ENCODE data around the gene COLEC12.

COLEC12 gene

GRCh38 chr18:362311-363290 lies 137.9 kb downstream of the COLEC12 start:
- Histone ChIP-seq H3K4me3 (ENCODE audit: low read length) (peak overlapping the region; percentile 46), H3K9me3 (ENCODE audit: control insufficient read depth, low read length) (no peaks in the 10 kb centered on the region), H3K4me1 (ENCODE audit: control insufficient read depth, insufficient read depth, low read length) (peaks cover 39% of the 10 kb centered on the region), H3K36me3 (ENCODE audit: control insufficient read depth, insufficient read depth, low read length, severe bottlenecking) (no peaks in the 10 kb centered on the region), H3K9ac (ENCODE audit: low read length) (peak overlapping the region; percentile 46), H3K27me3 (replicated peaks; ENCODE audit: control insufficient read depth, insufficient read depth, low read length) (no peaks in the 10 kb centered on the region)
- peak; percentile 36 for DNase-seq (ENCODE audit: low read depth)

- no peaks in the 10 kb centered on the region for H3K27me3 ChIP-seq (replicated peaks; ENCODE audit: control insufficient read depth, insufficient read depth, low read length)
- H3K9me3 ChIP-seq (ENCODE audit: control insufficient read depth, low read length), result no peaks in the 10 kb centered on the region
- peaks cover 39% of the 10 kb centered on the region for H3K4me1 ChIP-seq (ENCODE audit: control insufficient read depth, insufficient read depth, low read length)
- no peak overlapping the region for H3K9ac ChIP-seq (ENCODE audit: low read length)
- peak; percentile 94 for DNase-seq (ENCODE audit: low read depth)
- H3K36me3 ChIP-seq (ENCODE audit: control insufficient read depth, insufficient read depth, low read length, severe bottlenecking), result no peaks in the 10 kb centered on the region
- H3K4me3 ChIP-seq (ENCODE audit: low read length), result no peak overlapping the region
Measured at GRCh38 chr18:361941-362310, 138.6 kb downstream of the COLEC12 start.

GRCh38 chr18:361100-361732 lies 139.3 kb downstream of the COLEC12 start:
- Histone ChIP-seq H3K4me3 (ENCODE audit: low read length) (no peak overlapping the region), H3K9me3 (ENCODE audit: control insufficient read depth, low read length) (no peaks in the 10 kb centered on the region), H3K9ac (ENCODE audit: low read length) (no peak overlapping the region), H3K4me1 (ENCODE audit: control insufficient read depth, insufficient read depth, low read length) (peaks cover 39% of the 10 kb centered on the region), H3K27me3 (replicated peaks; ENCODE audit: control insufficient read depth, insufficient read depth, low read length) (no peaks in the 10 kb centered on the region), H3K36me3 (ENCODE audit: control insufficient read depth, insufficient read depth, low read length, severe bottlenecking) (no peaks in the 10 kb centered on the region)
- DNase-seq (ENCODE audit: low read depth), result no peak

- H3K4me1 ChIP-seq (ENCODE audit: control insufficient read depth, insufficient read depth, low read length), result peaks cover 39% of the 10 kb centered on the region
- no peaks in the 10 kb centered on the region for H3K27me3 ChIP-seq (replicated peaks; ENCODE audit: control insufficient read depth, insufficient read depth, low read length)
- no peaks in the 10 kb centered on the region for H3K9me3 ChIP-seq (ENCODE audit: control insufficient read depth, low read length)
- no peak overlapping the region for H3K9ac ChIP-seq (ENCODE audit: low read length)
- H3K4me3 ChIP-seq (ENCODE audit: low read length), result no peak overlapping the region
- no peaks in the 10 kb centered on the region for H3K36me3 ChIP-seq (ENCODE audit: control insufficient read depth, insufficient read depth, low read length, severe bottlenecking)
- DNase-seq (ENCODE audit: low read depth), result no peak
Measured at GRCh38 chr18:360676-361075, 139.8 kb downstream of the COLEC12 start.

- no peak overlapping the region for H3K4me3 ChIP-seq (ENCODE audit: low read length)
- H3K27me3 ChIP-seq (replicated peaks; ENCODE audit: control insufficient read depth, insufficient read depth, low read length), result no peaks in the 10 kb centered on the region
- H3K36me3 ChIP-seq (ENCODE audit: control insufficient read depth, insufficient read depth, low read length, severe bottlenecking), result no peaks in the 10 kb centered on the region
- no peak overlapping the region for H3K9ac ChIP-seq (ENCODE audit: low read length)
- no peak for DNase-seq (ENCODE audit: low read depth)
- peaks cover 18% of the 10 kb centered on the region for H3K4me1 ChIP-seq (ENCODE audit: control insufficient read depth, insufficient read depth, low read length)
- no peaks in the 10 kb centered on the region for H3K9me3 ChIP-seq (ENCODE audit: control insufficient read depth, low read length)
Measured at GRCh38 chr18:356778-357177, 143.7 kb downstream of the COLEC12 start.

GRCh38 chr18:355678-356077 lies 144.8 kb downstream of the COLEC12 start:
- no peaks in the 10 kb centered on the region for H3K36me3 ChIP-seq (ENCODE audit: control insufficient read depth, insufficient read depth, low read length, severe bottlenecking)
- no peak for DNase-seq (ENCODE audit: low read depth)
- peaks cover 15% of the 10 kb centered on the region for H3K4me1 ChIP-seq (ENCODE audit: control insufficient read depth, insufficient read depth, low read length)
- H3K9me3 ChIP-seq (ENCODE audit: control insufficient read depth, low read length), result no peaks in the 10 kb centered on the region
- no peaks in the 10 kb centered on the region for H3K27me3 ChIP-seq (replicated peaks; ENCODE audit: control insufficient read depth, insufficient read depth, low read length)
- no peak overlapping the region for H3K4me3 ChIP-seq (ENCODE audit: low read length)
- no peak overlapping the region for H3K9ac ChIP-seq (ENCODE audit: low read length)

- Histone ChIP-seq H3K4me1 (ENCODE audit: control insufficient read depth, insufficient read depth, low read length) (peaks cover 15% of the 10 kb centered on the region), H3K4me3 (ENCODE audit: low read length) (peak overlapping the region; percentile 22), H3K36me3 (ENCODE audit: control insufficient read depth, insufficient read depth, low read length, severe bottlenecking) (no peaks in the 10 kb centered on the region), H3K9ac (ENCODE audit: low read length) (no peak overlapping the region), H3K27me3 (replicated peaks; ENCODE audit: control insufficient read depth, insufficient read depth, low read length) (no peaks in the 10 kb centered on the region), H3K9me3 (ENCODE audit: control insufficient read depth, low read length) (no peaks in the 10 kb centered on the region)
- DNase-seq (ENCODE audit: low read depth), result peak; percentile 54
Measured at GRCh38 chr18:354471-354870, 146.0 kb downstream of the COLEC12 start.

- Histone ChIP-seq H3K27me3 (replicated peaks; ENCODE audit: control insufficient read depth, insufficient read depth, low read length) (no peaks in the 10 kb centered on the region), H3K36me3 (ENCODE audit: control insufficient read depth, insufficient read depth, low read length, severe bottlenecking) (no peaks in the 10 kb centered on the region), H3K4me1 (ENCODE audit: control insufficient read depth, insufficient read depth, low read length) (peaks cover 15% of the 10 kb centered on the region), H3K4me3 (ENCODE audit: low read length) (peak overlapping the region; percentile 22), H3K9me3 (ENCODE audit: control insufficient read depth, low read length) (no peaks in the 10 kb centered on the region), H3K9ac (ENCODE audit: low read length) (no peak overlapping the region)
- DNase-seq (ENCODE audit: low read depth), result no peak
Measured at GRCh38 chr18:354003-354402, 146.5 kb downstream of the COLEC12 start.

GRCh38 chr18:352438-352837 lies 148.1 kb downstream of the COLEC12 start:
- Histone ChIP-seq H3K4me3 (ENCODE audit: low read length) (no peak overlapping the region), H3K9me3 (ENCODE audit: control insufficient read depth, low read length) (no peaks in the 10 kb centered on the region), H3K36me3 (ENCODE audit: control insufficient read depth, insufficient read depth, low read length, severe bottlenecking) (no peaks in the 10 kb centered on the region), H3K27me3 (replicated peaks; ENCODE audit: control insufficient read depth, insufficient read depth, low read length) (no peaks in the 10 kb centered on the region), H3K9ac (ENCODE audit: low read length) (no peak overlapping the region), H3K4me1 (ENCODE audit: control insufficient read depth, insufficient read depth, low read length) (peaks cover 15% of the 10 kb centered on the region)
- DNase-seq (ENCODE audit: low read depth), result no peak

- H3K27me3 ChIP-seq (replicated peaks; ENCODE audit: control insufficient read depth, insufficient read depth, low read length), result no peaks in the 10 kb centered on the region
- H3K36me3 ChIP-seq (ENCODE audit: control insufficient read depth, insufficient read depth, low read length, severe bottlenecking), result no peaks in the 10 kb centered on the region
- DNase-seq (ENCODE audit: low read depth), result no peak
- no peak overlapping the region for H3K4me3 ChIP-seq (ENCODE audit: low read length)
- H3K9ac ChIP-seq (ENCODE audit: low read length), result no peak overlapping the region
- H3K4me1 ChIP-seq (ENCODE audit: control insufficient read depth, insufficient read depth, low read length), result peaks cover 15% of the 10 kb centered on the region
- peaks cover 2% of the 10 kb centered on the region for H3K9me3 ChIP-seq (ENCODE audit: control insufficient read depth, low read length)
Measured at GRCh38 chr18:350953-351572, 149.4 kb downstream of the COLEC12 start.

- H3K27me3 ChIP-seq (replicated peaks; ENCODE audit: control insufficient read depth, insufficient read depth, low read length), result no peaks in the 10 kb centered on the region
- H3K9me3 ChIP-seq (ENCODE audit: control insufficient read depth, low read length), result peaks cover 9% of the 10 kb centered on the region
- peaks cover 4% of the 10 kb centered on the region for H3K4me1 ChIP-seq (ENCODE audit: control insufficient read depth, insufficient read depth, low read length)
- no peak overlapping the region for H3K9ac ChIP-seq (ENCODE audit: low read length)
- no peaks in the 10 kb centered on the region for H3K36me3 ChIP-seq (ENCODE audit: control insufficient read depth, insufficient read depth, low read length, severe bottlenecking)
- peak overlapping the region; percentile 9 for H3K4me3 ChIP-seq (ENCODE audit: low read length)
- no peak for DNase-seq (ENCODE audit: low read depth)
Measured at GRCh38 chr18:346600-346999, 153.9 kb downstream of the COLEC12 start.

All from adipocyte (in vitro differentiated cells).